PFSK-1 (cell line): ENCODE data around the gene ULK4.

Experiments
- FOXP2 ChIP-seq: optimal IDR thresholded peaks from 2 replicates; pipeline ENCODE3; 2011; ENCODE audit warnings: borderline replicate concordance, control low read depth, inconsistent platforms; ENCODE audit not compliant: insufficient read depth; ENCODE audit errors: extremely low read length, extremely low read depth
- POLR2AphosphoS5 ChIP-seq: IDR thresholded peaks from 2 replicates; pipeline ENCODE4 v1.6.1; 2012; ENCODE audit warnings: low read depth, mild to moderate bottlenecking, control low read depth, low read length, moderate library complexity
- REST ChIP-seq, 2 experiments: IDR thresholded peaks; 2 replicates each; pipeline versions ENCODE4 v1.6.1 to v1.8.0; 2011 to 2012; ENCODE audit warnings: low read depth in 2 of 2, low read length in 2 of 2, control low read depth in 1 of 2, inconsistent platforms in 1 of 2, mild to moderate bottlenecking in 1 of 2, moderate library complexity in 1 of 2; ENCODE audit not compliant: insufficient read depth in 1 of 2
- SIN3A ChIP-seq: IDR thresholded peaks from 2 replicates; pipeline ENCODE4 v1.6.1; 2012; ENCODE audit warnings: mild to moderate bottlenecking, low read length, moderate library complexity, borderline replicate concordance; ENCODE audit not compliant: insufficient read depth
- TAF1 ChIP-seq: IDR thresholded peaks from 2 replicates; pipeline ENCODE4 v1.6.1; 2012; ENCODE audit warnings: low read length, control low read depth, borderline replicate concordance; ENCODE audit not compliant: insufficient read depth

The ULK4 gene

GRCh38 chr3:41338276-41338675 lies 623.6 kb downstream of the ULK4 start:
- TF ChIP-seq TAF1 (no peak), FOXP2 (no peak), REST (IDR thresholded peaks at IDR 0.05; ENCODE audit: insufficient read depth in 1 of 2, low read depth in 2 of 2, low read length in 2 of 2) (no peak), POLR2AphosphoS5 (no peak), SIN3A (no peak)

- TF ChIP-seq FOXP2: no peak
- no peak for TF ChIP-seq POLR2AphosphoS5
- no peak for TF ChIP-seq SIN3A
- no peak for TF ChIP-seq TAF1
- TF ChIP-seq REST (IDR thresholded peaks at IDR 0.05; ENCODE audit: insufficient read depth in 1 of 2, low read depth in 2 of 2, low read length in 2 of 2): no peak
These were observed 627.5 kb downstream of the ULK4 start for GRCh38 chr3:41334426-41334825.

- no peak for TF ChIP-seq POLR2AphosphoS5
- no peak for TF ChIP-seq SIN3A
- no peak for TF ChIP-seq FOXP2
- TF ChIP-seq REST (IDR thresholded peaks at IDR 0.05; ENCODE audit: insufficient read depth in 1 of 2, low read depth in 2 of 2, low read length in 2 of 2): no peak
- TF ChIP-seq TAF1: no peak
These were observed 630.9 kb downstream of the ULK4 start for GRCh38 chr3:41331041-41331440.

- TF ChIP-seq REST (IDR thresholded peaks at IDR 0.05; ENCODE audit: insufficient read depth in 1 of 2, low read depth in 2 of 2, low read length in 2 of 2): no peak
- no peak for TF ChIP-seq TAF1
- TF ChIP-seq POLR2AphosphoS5: no peak
- no peak for TF ChIP-seq FOXP2
- no peak for TF ChIP-seq SIN3A
These were observed 631.4 kb downstream of the ULK4 start for GRCh38 chr3:41330465-41330864.

- no peak for TF ChIP-seq FOXP2
- TF ChIP-seq REST (IDR thresholded peaks at IDR 0.05; ENCODE audit: insufficient read depth in 1 of 2, low read depth in 2 of 2, low read length in 2 of 2): no peak
- TF ChIP-seq SIN3A: no peak
- TF ChIP-seq POLR2AphosphoS5: no peak
- no peak for TF ChIP-seq TAF1
These were observed 632.0 kb downstream of the ULK4 start for GRCh38 chr3:41329881-41330280.
